T-cell (primary cell): ENCODE data around the gene APOBEC3C. TPM values are rescaled to one million over a fixed set of nuclear protein-coding genes. Genes with fewer than 3 reads are reported as not detected.
"Not testable (repeated sequence)": the region's sequence is repeated elsewhere in the genome, so short reads cannot be mapped to it uniquely, and the experiment has no call there.

Experiments
- ATAC-seq, 4 experiments: fragments of 200-7000 bp in 3 of 4; fragments of 150-1000 bp in 1 of 4; cut with Tn5 transposase; replicated peaks in 1 of 4; 1 replicate in 3 of 4; 2 replicates in 1 of 4; pipeline ENCODE4 v1.10.0; 2021; ENCODE audit warnings: moderate library complexity in 3 of 4, mild to moderate bottlenecking in 2 of 4, moderate number of reproducible peaks in 1 of 4
- CTCF ChIA-PET, 2 donors: fragments of 300-600 bp; sonication (Branson Sonifier 250); formaldehyde crosslinking; loops; one replicate each; lab custom pipeline; 2022; ENCODE audit warnings: antibody characterized with exemption in 2 of 2; lab: Charles Lee
- POLR2A ChIA-PET, 2 donors: fragments of 300-600 bp; sonication (Branson Sonifier 250); formaldehyde crosslinking; loops; one replicate each; lab custom pipeline; 2022; ENCODE audit warnings: antibody characterized with exemption in 2 of 2; lab: Charles Lee
- DNase-seq, 35 experiments: peaks; one replicate each; pipeline versions ENCODE4 v3.0.0 to v3.0.0-alpha.2; 2013 to 2023
- H3K27ac ChIP-seq: one replicate; pipeline ENCODE4 v1.5.1; 2013; ENCODE audit warnings: low read length
- H3K27me3 ChIP-seq, 2 experiments: replicated peaks in 1 of 2; 1 replicate in 1 of 2; 2 replicates in 1 of 2; pipeline versions ENCODE4 v1.6.1 to v1.7.0; 2013; ENCODE audit warnings: low read length in 1 of 2, mixed read lengths in 1 of 2; ENCODE audit not compliant: control insufficient read depth in 2 of 2, insufficient read depth in 2 of 2; ENCODE audit errors: extremely low read depth in 1 of 2
- H3K36me3 ChIP-seq, 2 donors: 1 replicate in 1 of 2; 2 replicates in 1 of 2; pipeline versions ENCODE4 v1.6.1 to v1.7.0; 2013; ENCODE audit warnings: low read length in 1 of 2; ENCODE audit not compliant: control insufficient read depth in 2 of 2, insufficient read depth in 1 of 2; ENCODE audit errors: extremely low read depth in 1 of 2
- H3K4me1 ChIP-seq, 2 experiments: 1 replicate in 1 of 2; 2 replicates in 1 of 2; pipeline versions ENCODE4 v1.6.1 to v1.7.0; 2013; ENCODE audit warnings: low read length in 2 of 2, mixed read lengths in 1 of 2; ENCODE audit not compliant: insufficient read depth in 2 of 2, control insufficient read depth in 1 of 2; ENCODE audit errors: extremely low read depth in 1 of 2
- H3K4me3 ChIP-seq, 2 donors: 1 replicate in 1 of 2; 2 replicates in 1 of 2; pipeline versions ENCODE4 v1.5.1 to v1.7.0; 2013; ENCODE audit warnings: mild to moderate bottlenecking in 2 of 2, low read length in 1 of 2, moderate library complexity in 1 of 2; ENCODE audit not compliant: control insufficient read depth in 1 of 2; ENCODE audit errors: extremely low read depth in 1 of 2
- H3K9me3 ChIP-seq: 2 replicates; pipeline ENCODE4 v1.7.0; 2013
- H3K27ac Mint-ChIP-seq, 2 donors: one replicate each; pipeline ENCODE4 v1.8.0; 2020 to 2021; ENCODE audit warnings: mild to moderate bottlenecking in 2 of 2, mixed read lengths in 2 of 2
- H3K27me3 Mint-ChIP-seq, 2 donors: one replicate each; pipeline ENCODE4 v1.8.0; 2021 to 2022; ENCODE audit warnings: mixed read lengths in 2 of 2
- H3K36me3 Mint-ChIP-seq: one replicate; pipeline ENCODE4 v1.8.0; 2021; ENCODE audit warnings: mixed read lengths
- H3K4me1 Mint-ChIP-seq, 3 donors: one replicate each; pipeline ENCODE4 v1.8.0; 2020 to 2022; ENCODE audit warnings: mixed read lengths in 3 of 3, mild to moderate bottlenecking in 1 of 3
- H3K4me3 Mint-ChIP-seq, 3 donors: one replicate each; pipeline ENCODE4 v1.8.0; 2020 to 2022; ENCODE audit warnings: mild to moderate bottlenecking in 3 of 3, mixed read lengths in 3 of 3, moderate library complexity in 3 of 3
- H3K9me3 Mint-ChIP-seq, 3 donors: one replicate each; pipeline ENCODE4 v1.8.0; 2020 to 2022; ENCODE audit warnings: mixed read lengths in 3 of 3
- WGBS: methylation state at CpG from one replicate; pipeline ENCODE4 v1.1.5; 2013; ENCODE audit warnings: missing lambda C conversion rate; ENCODE audit not compliant: insufficient coverage; 5-methylcytosine and 5-hydroxymethylcytosine counted together
- total RNA-seq, 35 experiments: library from RNA in 6 of 35; stranded (reverse) in 6 of 35; fragments of 120-200 nt in 1 of 35; gene quantifications; one replicate each; pipeline versions ENCODE4 v1.2.1 to v1.2.4 and lab custom pipeline; 2013 to 2026

APOBEC3C gene
- total RNA-seq, 5 donors from 2014 or later (not counting 1 experiment from before 2014, with no cell fraction given) = 32.9 to 61.7 (median 52.1) TPM

DNA sequence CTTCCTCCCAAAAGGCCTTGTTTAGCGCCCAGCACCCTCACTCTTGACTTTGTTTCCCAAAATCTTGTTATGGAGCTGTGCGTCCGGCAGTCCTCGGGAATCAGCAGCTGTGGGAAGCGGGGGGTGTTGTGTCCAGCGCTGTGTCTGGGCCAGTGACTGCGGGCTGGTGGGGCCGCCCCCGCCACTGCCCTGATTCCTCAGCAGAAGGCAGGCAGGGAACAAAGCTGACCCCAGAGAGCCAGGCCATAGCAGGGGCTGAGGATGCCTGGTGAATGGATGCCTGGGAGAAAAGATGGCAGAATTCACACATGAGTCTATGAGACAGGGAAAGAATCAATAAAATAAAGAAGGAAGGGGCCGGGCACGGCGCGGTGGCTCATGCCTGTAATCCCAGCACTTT, 2.5 kb downstream of the APOBEC3C start:
- peak overlapping the region; percentile 48 to 57 for H3K27ac Mint-ChIP-seq
- 98% methylated on average over 9 of the region's 13 CpGs for WGBS
- Histone ChIP-seq H3K27ac (no peak overlapping the region), H3K27me3 (no peaks in the 10 kb centered on the region), H3K4me1 (peaks cover 11 to 56% of the 10 kb centered on the region in 2 experiments), H3K4me3 (no peak overlapping the region), H3K9me3 (no peaks in the 10 kb centered on the region), H3K36me3 (peaks cover 4 to 13% of the 10 kb centered on the region in 2 donors)
- peaks cover 46 to 63% (median 57%) of the 10 kb centered on the region in 3 donors for H3K4me1 Mint-ChIP-seq
- no peaks in the 10 kb centered on the region for H3K27me3 Mint-ChIP-seq
- H3K4me3 Mint-ChIP-seq = peak overlapping the region in 2 of 3 donors; percentile 39 to 95
- ATAC-seq (no peak), DNase-seq (no peak)
- H3K36me3 Mint-ChIP-seq = peaks cover 7% of the 10 kb centered on the region
- POLR2A ChIA-PET = no interaction called here
- CTCF ChIA-PET = no interaction called here
- no peaks in the 10 kb centered on the region for H3K9me3 Mint-ChIP-seq

- H3K36me3 ChIP-seq = peaks cover 4 to 13% of the 10 kb centered on the region in 2 donors
- Mint-ChIP-seq H3K27me3 (no peaks in the 10 kb centered on the region), H3K4me3 (peak overlapping the region in 2 of 3 donors; percentile 21 to 54), H3K27ac (peak overlapping the region; percentile 72 to 80), H3K4me1 (peaks cover 46 to 66% (median 62%) of the 10 kb centered on the region in 3 donors), H3K36me3 (peaks cover 7% of the 10 kb centered on the region), H3K9me3 (no peaks in the 10 kb centered on the region)
- ATAC-seq = no peak
- no peaks in the 10 kb centered on the region for H3K9me3 ChIP-seq
- peaks cover 20 to 64% of the 10 kb centered on the region in 2 experiments for H3K4me1 ChIP-seq
- POLR2A ChIA-PET = no interaction called here
- 96% methylated on average over 8 of the region's 18 CpGs for WGBS
- no peak for DNase-seq
- H3K4me3 ChIP-seq = no peak overlapping the region
- CTCF ChIA-PET = no interaction called here
- H3K27ac ChIP-seq = no peak overlapping the region
- H3K27me3 ChIP-seq = no peaks in the 10 kb centered on the region
Observed at GRCh38 chr22:39017596-39018365, 3.7 kb downstream of the APOBEC3C start.

GRCh38 chr22:39020021-39020651, 6.1 kb downstream of the APOBEC3C start:
- Histone ChIP-seq H3K4me1 (peaks cover 17 to 71% of the 10 kb centered on the region in 2 experiments), H3K36me3 (peaks cover 4 to 25% of the 10 kb centered on the region in 2 donors), H3K4me3 (peak overlapping the region in 1 of 2 donors; percentile 23), H3K27ac (peak overlapping the region; percentile 52)
- peaks cover 45 to 63% (median 62%) of the 10 kb centered on the region in 3 donors for H3K4me1 Mint-ChIP-seq
- peak overlapping the region; percentile 57 to 92 (median 80) for H3K4me3 Mint-ChIP-seq
- H3K9me3 ChIP-seq, H3K27me3 Mint-ChIP-seq, POLR2A ChIA-PET, H3K27me3 ChIP-seq, H3K9me3 Mint-ChIP-seq, ATAC-seq: not testable (repeated sequence)
- H3K27ac Mint-ChIP-seq = peak overlapping the region; percentile 96 to 98
- DNase-seq = peak in 1 of 35 experiments; percentile 33
- CTCF ChIA-PET = interaction anchor here in 1 of 2 donors (0.5 to 0.7 kb wide), 2 partner anchors 35 to 56 kb away, joined by 5 to 7 read pairs; no protein-coding TSS in a partner anchor
- peaks cover 18% of the 10 kb centered on the region for H3K36me3 Mint-ChIP-seq
- 88% methylated on average over 6 of the region's 15 CpGs for WGBS

- H3K36me3 ChIP-seq = peaks cover 4 to 27% of the 10 kb centered on the region in 2 donors
Observed at GRCh38 chr22:39021552-39022250, 7.6 kb downstream of the APOBEC3C start.

GRCh38 chr22:39024519-39025308, 10.7 kb downstream of the APOBEC3C start:
- Mint-ChIP-seq H3K9me3 (no peaks in the 10 kb centered on the region), H3K27ac (peak overlapping the region; percentile 89 to 90), H3K4me3 (peak overlapping the region; percentile 31 to 61 (median 46)), H3K27me3 (no peaks in the 10 kb centered on the region), H3K36me3 (peaks cover 16% of the 10 kb centered on the region), H3K4me1 (peaks cover 50 to 60% (median 57%) of the 10 kb centered on the region in 3 donors)
- Histone ChIP-seq H3K4me1 (peaks cover 20 to 68% of the 10 kb centered on the region in 2 experiments), H3K9me3 (no peaks in the 10 kb centered on the region), H3K36me3 (peaks cover 0 to 22% of the 10 kb centered on the region in 2 donors), H3K27ac (peak overlapping the region; percentile 36), H3K27me3 (no peaks in the 10 kb centered on the region), H3K4me3 (no peak overlapping the region)
- CTCF ChIA-PET = interaction anchor here (0.6 kb wide), 2 partner anchors 24 to 293 kb away, joined by 3 read pairs; no protein-coding TSS in a partner anchor
- 64% methylated on average over 7 of the region's 15 CpGs for WGBS
- POLR2A ChIA-PET = no interaction called here
- ATAC-seq (peak in 2 of 4 experiments; percentile 9 to 29), DNase-seq (peak in 10 of 35 experiments; percentile 8 to 53 (median 23))

More at GRCh38 chr22:39021552-39022250, 7.6 kb downstream of the APOBEC3C start:
- no peaks in the 10 kb centered on the region for H3K27me3 ChIP-seq
- DNase-seq (no peak), ATAC-seq (no peak)
- Mint-ChIP-seq H3K27ac (peak overlapping the region; percentile 96 to 98), H3K4me3 (peak overlapping the region; percentile 87 to 92 (median 91)), H3K27me3 (no peaks in the 10 kb centered on the region), H3K4me1 (peaks cover 52 to 66% (median 65%) of the 10 kb centered on the region in 3 donors), H3K9me3 (no peaks in the 10 kb centered on the region), H3K36me3 (peaks cover 20% of the 10 kb centered on the region)
- ChIA-PET CTCF (interaction anchor here in 1 of 2 donors (0.6 kb wide), 1 partner anchor 131 kb away, joined by 3 read pairs; no protein-coding TSS in a partner anchor), POLR2A (interaction anchor here (0.6 kb wide), 7 partner anchors 9 to 1836 kb away, joined by 3 to 7 read pairs (median 4); partner anchors contain the start of gene APOBEC3G (in 1 of the 2))
- peak overlapping the region; percentile 72 to 86 for H3K4me3 ChIP-seq
- peaks cover 20 to 68% of the 10 kb centered on the region in 2 experiments for H3K4me1 ChIP-seq
- H3K27ac ChIP-seq = peak overlapping the region; percentile 79
- H3K9me3 ChIP-seq = no peaks in the 10 kb centered on the region
- 0% methylated on average over 5 of the region's 9 CpGs for WGBS
